Forelimb muscle (tissue), 1 donor: Measurements from ENCODE around the gene DCTD. TPM values are rescaled to one million over a fixed set of nuclear protein-coding genes. Genes with fewer than 3 reads are reported as not detected.

Experiments
- DNase-seq: peaks from one replicate; pipeline ENCODE4 v3.0.0-alpha.2; 2013; ENCODE audit warnings: low read depth
- polyA plus RNA-seq: library from polyadenylated mRNA; unstranded; fragments of 120-200 nt; gene quantifications from one replicate; pipeline ENCODE4 v1.2.1, GENCODE V29; 2013; ENCODE audit not compliant: insufficient read length

The DCTD gene
- polyA plus RNA-seq, 1 donor, result 63.6 TPM

GRCh38 chr4:182842104-182842600 is 75.0 kb downstream of the DCTD start:
- DNase-seq, result no peak

GRCh38 chr4:182840108-182840507 is 77.1 kb downstream of the DCTD start:
- no peak for DNase-seq

Other genes starting within 250 kb of the DCTD start
- 18.3 TPM for gene WWC2, start 181.9 kb upstream of the DCTD start, polyA plus RNA-seq